ENCODE measurements around the gene PRKAB1.
"Not testable (repeated sequence)": the region's sequence is repeated elsewhere in the genome, so short reads cannot be mapped to it uniquely, and the experiment has no call there.

DNA sequence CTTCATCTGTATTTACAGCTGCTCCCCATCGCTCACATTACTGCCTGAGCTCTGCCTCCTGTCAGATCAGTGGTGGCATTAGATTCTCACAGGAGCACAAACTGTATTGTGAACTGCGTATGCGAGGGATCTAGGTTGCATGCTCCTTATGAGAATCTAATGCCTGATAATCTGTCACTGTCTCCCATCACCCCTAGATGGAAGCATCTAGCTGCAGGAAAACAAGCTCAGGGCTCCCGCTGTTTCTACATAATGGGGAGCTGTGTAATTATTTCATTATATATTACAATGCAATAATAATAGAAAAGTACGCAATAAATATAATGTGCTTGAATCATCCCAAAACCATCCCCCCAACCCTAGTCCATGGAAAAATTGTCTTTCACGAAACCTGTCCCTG, 9.8 kb upstream of the PRKAB1 start:
- TF ChIP-seq CTCF (IDR thresholded peaks at IDR 0.05) = peak in 3 of 6 experiments; percentile 39 to 58 (median 44)
- not testable (repeated sequence) for TF ChIP-seq POLR2A (IDR thresholded peaks at IDR 0.05)

Data from Peyer's patch (tissue), 4 donors.